HG03558 (cell line): Measurements from ENCODE around the gene TCEAL9.
"Not testable (repeated sequence)": the region's sequence is repeated elsewhere in the genome, so short reads cannot be mapped to it uniquely, and the experiment has no call there.

Experiments used
- ATAC-seq: cut with Tn5 transposase; IDR thresholded peaks from one replicate; pipeline ENCODE4 v1.9.1; 2021; ENCODE audit warnings: moderate number of reproducible peaks; ENCODE audit not compliant: unreplicated experiment; ENCODE audit errors: extremely low read depth

The TCEAL9 gene, protein sequence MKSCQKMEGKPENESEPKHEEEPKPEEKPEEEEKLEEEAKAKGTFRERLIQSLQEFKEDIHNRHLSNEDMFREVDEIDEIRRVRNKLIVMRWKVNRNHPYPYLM

GRCh38 chrX:103356130-103356798 lies at the start of gene TCEAL9:
Gene TCEAL9 (plus strand): TSS chrX:103356506. CDS start chrX:103357685, 1,179 bp downstream.
- no peak for ATAC-seq

GRCh38 chrX:103309860-103310554 lies 46.3 kb upstream of the TCEAL9 start:
- ATAC-seq, result no peak

GRCh38 chrX:103310555-103311398 lies 45.5 kb upstream of the TCEAL9 start, which contains the start of gene BEX2:
Gene BEX2 (minus strand): TSS chrX:103310990. CDS start chrX:103309976, 1,014 bp downstream.
- no peak for ATAC-seq

- ATAC-seq, result no peak
Observed at GRCh38 chrX:103311399-103311780, 44.9 kb upstream of the TCEAL9 start.

DNA sequence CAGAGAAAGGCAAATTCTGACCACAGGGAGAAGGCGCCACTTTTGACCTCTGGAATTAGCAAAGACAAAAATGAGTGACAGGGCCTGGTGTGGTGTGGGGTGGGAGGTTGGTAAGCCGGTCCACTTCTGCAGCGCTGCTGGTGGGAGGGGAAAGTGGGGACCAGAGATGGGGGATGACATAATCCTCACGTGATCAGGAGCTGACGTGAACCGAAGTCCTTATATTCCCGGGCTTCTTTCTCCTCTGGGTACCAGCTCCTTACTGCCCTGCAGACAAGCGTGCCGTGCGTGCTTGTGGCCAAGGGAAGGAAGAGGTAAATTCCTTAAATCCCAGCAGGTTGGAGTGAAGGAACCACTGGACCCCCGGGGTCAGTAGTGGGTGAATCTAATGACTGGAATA lies 26.3 kb upstream of the TCEAL9 start, which contains the start of gene TCEAL7:
TCEAL7 (plus strand) TSS at position 249 of the 400 bp plus-strand sequence. CDS start 1,165 bp downstream, outside the sequence.
- no peak for ATAC-seq

DNA sequence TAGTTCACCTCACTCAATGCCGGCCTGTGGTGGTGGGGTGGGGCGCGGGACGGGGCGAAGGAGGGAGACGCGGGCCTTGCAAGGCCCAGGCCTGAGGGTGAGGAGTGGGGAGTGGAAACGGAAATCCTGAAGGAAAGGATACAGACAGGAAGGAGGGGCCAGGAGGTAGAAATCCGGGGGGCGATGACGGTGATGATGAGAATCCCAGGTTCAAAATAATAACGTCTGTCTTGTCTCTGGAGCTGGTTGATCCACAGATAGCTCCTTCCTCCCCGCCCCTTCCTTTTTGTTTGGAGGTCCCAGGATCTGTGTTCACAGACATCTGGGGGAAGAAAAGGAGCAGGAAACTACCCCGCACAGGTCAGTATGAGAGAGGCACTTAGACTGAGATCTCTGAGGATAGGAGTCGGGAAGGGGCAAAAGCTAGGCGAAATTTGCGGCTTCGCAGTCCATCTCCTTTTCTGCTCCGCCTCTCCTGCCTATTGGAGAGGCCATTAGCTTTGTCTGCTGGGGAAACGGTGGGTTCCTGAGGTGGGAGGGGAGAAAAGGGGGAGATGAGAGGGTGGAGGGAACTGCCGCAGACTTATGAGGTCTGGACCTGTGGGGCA lies 25.5 kb upstream of the TCEAL9 start:
- ATAC-seq, result no peak

- ATAC-seq, result no peak
Observed at GRCh38 chrX:103338663-103339062, 17.6 kb upstream of the TCEAL9 start.

DNA sequence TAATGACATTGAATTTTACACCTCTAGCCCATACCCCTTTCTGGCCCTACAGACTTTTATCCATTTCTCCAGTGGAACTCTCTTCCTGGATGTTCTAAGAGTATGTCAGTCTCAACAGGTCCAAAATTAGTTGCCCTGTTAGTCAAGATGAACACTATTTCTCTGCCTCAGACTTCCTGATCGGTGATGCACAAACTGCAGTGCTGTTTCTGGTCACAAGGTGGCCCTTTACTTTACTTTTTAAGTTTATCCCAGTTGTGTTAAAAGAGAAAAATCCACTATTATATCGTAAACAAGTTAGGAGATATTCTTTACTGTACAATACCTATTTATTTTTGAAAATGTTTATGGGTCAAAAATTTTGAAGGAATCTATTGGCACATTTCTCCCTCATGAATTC lies 13.2 kb upstream of the TCEAL9 start:
- no peak for ATAC-seq

GRCh38 chrX:103344606-103345005 lies 11.7 kb upstream of the TCEAL9 start:
- ATAC-seq, result no peak

DNA sequence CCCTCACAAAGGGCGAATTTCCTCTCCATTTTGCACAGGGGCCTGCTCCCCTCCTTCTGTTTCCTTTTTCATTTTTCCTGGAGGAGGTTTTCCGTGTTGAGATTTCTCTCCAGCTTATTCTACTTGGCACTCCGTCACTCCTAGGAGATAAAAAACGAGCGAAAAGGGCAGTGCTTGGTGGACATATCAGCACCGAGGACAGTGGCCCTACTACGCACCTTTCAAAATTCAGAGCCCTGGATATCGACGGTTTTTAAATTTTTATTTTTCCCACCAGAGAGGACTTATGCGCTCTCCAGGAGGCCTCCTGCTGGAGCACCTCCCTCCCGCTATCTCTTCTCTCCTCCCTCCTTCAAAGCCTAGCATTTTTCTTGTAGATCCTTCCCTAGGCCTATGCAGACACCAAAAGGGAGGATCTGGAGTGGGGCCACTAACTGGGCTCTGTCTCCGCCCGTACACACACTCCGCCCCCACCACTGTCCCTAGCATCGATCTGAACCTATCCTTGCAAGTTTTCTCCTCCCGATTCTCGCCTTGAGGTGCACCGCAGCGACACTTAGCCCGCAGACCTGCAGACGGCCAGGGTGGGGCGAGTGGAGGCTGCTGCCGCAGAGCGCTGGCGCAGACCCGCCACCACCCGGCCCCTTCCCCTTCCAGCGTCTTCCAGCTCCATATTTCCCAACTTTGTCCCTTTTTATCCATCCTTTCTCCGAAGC lies 8.5 kb upstream of the TCEAL9 start:
- no peak for ATAC-seq

DNA sequence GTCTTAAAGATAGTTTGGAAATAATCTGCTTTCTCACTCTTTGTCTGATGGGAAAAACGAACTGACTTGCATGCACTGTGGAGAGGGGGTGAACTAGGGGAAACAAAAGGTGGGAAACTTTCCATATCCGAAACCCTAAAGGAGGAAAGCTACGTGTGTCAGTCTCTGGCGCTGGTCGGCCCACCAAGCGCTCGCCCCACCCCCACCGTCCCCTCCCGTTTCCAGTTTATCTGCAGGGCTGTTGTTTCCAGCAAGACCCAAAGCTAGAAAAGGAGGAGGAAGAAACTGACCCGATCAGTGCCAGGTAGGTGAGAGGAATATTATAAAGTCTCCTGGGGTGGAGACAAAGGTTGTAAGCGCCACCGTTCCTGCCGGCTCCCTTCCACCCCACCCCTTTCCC lies 552 bp downstream of the TCEAL9 start:
- ATAC-seq, result no peak

DNA sequence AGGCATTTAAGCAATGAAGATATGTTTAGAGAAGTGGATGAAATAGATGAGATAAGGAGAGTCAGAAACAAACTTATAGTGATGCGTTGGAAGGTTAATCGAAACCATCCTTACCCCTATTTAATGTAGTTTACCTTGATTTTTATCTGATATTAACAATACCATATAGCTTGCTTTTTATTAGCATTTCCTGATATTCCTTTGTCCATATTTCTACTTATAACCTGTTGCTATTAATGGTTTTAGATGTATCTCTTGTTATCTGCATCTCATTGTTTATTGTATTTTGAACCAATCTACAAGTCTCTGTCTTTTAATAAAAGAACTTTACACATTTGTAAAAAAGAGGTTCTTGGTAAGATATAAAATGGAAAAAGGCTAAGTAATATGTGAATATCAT lies 1.6 kb downstream of the TCEAL9 start:
- no peak for ATAC-seq

- ATAC-seq, result not testable (repeated sequence)
Observed at GRCh38 chrX:103359605-103360004, 3.3 kb downstream of the TCEAL9 start.

DNA sequence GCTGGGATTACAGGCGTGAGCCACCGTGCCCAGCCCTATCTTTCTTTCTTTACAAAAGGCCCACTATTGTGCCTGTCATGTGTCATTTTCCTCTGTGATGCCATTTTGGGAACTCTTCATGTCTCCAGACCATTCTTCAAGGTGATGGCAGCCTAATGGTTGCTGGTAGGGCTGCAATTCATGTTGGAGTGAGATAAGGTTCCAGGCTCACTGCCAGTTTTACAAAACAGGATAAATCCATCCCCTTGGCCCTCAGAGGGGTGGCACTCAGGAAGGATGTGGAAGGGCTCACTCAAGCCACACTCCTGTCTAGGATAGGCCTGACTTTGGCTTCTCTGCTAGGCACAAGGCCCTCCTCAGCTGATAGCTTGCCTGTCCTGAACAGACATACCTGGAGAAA lies 3.8 kb downstream of the TCEAL9 start:
- ATAC-seq, result no peak

- ATAC-seq, result no peak
Observed at GRCh38 chrX:103360916-103361315, 4.6 kb downstream of the TCEAL9 start.

- no peak for ATAC-seq
Observed at GRCh38 chrX:103361798-103362197, 5.5 kb downstream of the TCEAL9 start.

DNA sequence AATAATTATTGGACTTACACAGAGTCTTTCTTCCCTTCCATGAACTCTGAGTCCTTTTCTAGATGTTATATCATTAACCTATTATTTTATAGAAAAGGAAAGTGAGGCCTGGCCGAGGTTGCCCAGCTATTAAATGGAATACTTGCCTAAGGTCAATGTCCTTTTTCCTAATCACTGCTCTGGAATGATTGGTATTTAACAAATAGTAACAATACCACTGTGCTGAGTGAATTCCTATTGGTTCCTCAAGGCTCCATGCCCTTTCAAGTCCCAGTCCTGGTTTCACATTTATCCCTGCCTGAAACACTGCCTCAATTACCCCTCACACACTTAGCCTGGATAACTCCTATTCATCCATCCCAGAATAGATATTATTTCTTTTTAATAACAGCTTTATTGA lies 6.2 kb downstream of the TCEAL9 start:
- no peak for ATAC-seq

DNA sequence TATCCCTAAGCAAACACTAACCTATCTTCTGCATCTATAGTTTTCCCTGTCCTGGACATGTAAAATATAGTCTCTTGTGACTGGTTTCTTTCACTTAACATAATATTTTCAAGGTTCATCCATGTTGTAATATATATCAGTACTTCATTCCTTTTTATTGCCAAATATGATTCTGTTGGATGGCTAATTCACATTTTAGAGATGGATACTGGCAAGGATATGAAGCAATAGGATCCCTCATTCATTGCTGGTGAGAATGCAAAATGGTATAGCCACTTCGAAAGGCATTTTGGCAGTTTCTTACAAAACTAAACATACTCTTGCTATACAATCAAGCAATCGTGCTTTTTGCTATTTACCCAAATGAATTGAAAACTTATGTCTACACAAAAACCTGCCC lies 6.7 kb downstream of the TCEAL9 start:
- no peak for ATAC-seq

DNA sequence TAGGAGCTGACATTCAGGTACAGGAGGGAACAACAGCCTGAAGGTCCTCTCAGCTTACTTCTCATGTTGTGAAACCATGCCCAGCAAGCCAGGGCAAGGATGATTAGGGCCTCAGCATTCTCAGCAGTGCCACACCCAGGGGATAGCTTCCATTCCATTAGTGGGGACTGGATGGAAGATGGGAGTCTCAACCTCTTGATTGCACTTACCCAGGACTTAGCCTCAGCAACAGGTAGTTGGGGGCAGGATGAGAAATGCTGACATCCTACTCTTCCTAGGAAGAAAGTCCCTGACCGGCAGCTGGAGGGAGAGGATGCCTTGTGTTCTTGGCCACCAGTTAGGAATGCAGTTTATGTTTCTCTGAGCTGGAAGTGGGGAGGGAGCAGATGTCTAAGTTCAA lies 11.2 kb downstream of the TCEAL9 start:
- ATAC-seq, result no peak

- ATAC-seq, result no peak
Observed at GRCh38 chrX:103369479-103369878, 13.2 kb downstream of the TCEAL9 start.
